ENCODE data around the gene ZFYVE27. TPM values are rescaled to one million over a fixed set of nuclear protein-coding genes. Genes with fewer than 3 reads are reported as not detected.

The ZFYVE27 gene
- total RNA-seq, 1 experiment from 2014 or later = 31.7 TPM

DNA sequence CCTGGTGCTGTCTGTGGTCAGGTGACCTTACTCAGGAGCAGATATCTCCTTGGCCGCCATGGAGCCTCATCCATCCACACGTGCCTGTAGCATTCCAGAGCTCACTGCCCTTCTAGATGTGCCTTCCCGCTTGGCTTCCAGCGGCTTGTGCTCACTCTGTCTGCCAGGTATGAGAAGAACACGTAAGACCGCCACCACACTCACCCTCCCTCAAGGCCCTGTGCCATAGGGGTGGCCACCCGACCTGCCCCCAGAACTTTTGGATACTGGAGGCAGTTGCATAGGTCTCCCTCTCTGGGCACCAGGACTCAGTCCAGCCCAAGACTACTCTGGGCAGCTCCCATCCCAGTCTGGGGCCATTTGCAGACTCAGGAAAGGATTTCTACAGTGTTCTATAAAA is 19.3 kb upstream of the ZFYVE27 start:
- H3K4me3 ChIP-seq (ENCODE audit: low read depth, low read length, poor library complexity, severe bottlenecking) = no peak overlapping the region
- H3K36me3 ChIP-seq (ENCODE audit: insufficient read depth, low read length, poor library complexity, severe bottlenecking) = peaks cover 12% of the 10 kb centered on the region
- H3K9me3 ChIP-seq (ENCODE audit: low read depth, low read length, poor library complexity, severe bottlenecking) = no peaks in the 10 kb centered on the region
- H3K27ac ChIP-seq (ENCODE audit: low read depth, low read length, poor library complexity, severe bottlenecking) = no peak overlapping the region
- intact Hi-C loops (cut with micrococcal nuclease; ENCODE audit: unreplicated experiment) = no loop called here
- TF ChIP-seq, protein P1, sequence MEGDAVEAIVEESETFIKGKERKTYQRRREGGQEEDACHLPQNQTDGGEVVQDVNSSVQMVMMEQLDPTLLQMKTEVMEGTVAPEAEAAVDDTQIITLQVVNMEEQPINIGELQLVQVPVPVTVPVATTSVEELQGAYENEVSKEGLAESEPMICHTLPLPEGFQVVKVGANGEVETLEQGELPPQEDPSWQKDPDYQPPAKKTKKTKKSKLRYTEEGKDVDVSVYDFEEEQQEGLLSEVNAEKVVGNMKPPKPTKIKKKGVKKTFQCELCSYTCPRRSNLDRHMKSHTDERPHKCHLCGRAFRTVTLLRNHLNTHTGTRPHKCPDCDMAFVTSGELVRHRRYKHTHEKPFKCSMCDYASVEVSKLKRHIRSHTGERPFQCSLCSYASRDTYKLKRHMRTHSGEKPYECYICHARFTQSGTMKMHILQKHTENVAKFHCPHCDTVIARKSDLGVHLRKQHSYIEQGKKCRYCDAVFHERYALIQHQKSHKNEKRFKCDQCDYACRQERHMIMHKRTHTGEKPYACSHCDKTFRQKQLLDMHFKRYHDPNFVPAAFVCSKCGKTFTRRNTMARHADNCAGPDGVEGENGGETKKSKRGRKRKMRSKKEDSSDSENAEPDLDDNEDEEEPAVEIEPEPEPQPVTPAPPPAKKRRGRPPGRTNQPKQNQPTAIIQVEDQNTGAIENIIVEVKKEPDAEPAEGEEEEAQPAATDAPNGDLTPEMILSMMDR (conservative IDR thresholded peaks at IDR 0.05; ENCODE audit: low read depth, low read length) = no peak
- no peak for TF ChIP-seq EZH2 (IDR thresholded peaks at IDR 0.05; ENCODE audit: borderline replicate concordance, low read depth, low read length, poor library complexity, severe bottlenecking)
- CTCF ChIA-PET = interaction anchor here (0.5 kb wide), 1 partner anchor 12 kb away, joined by 3 read pairs; no protein-coding TSS in a partner anchor
- peaks cover 33% of the 10 kb centered on the region for H3K4me1 ChIP-seq (ENCODE audit: insufficient read depth, low read length, poor library complexity, severe bottlenecking)
- H3K27me3 ChIP-seq (replicated peaks; ENCODE audit: insufficient read depth, low read depth, low read length, poor library complexity) = no peaks in the 10 kb centered on the region
- DNase-seq (ENCODE audit: low spot score) = no peak
- POLR2A ChIA-PET (ENCODE audit: low non-redundant PET) = interaction anchor here (0.5 kb wide), 1 partner anchor 30 kb away, joined by 3 read pairs; the partner anchor contains the start of gene AVPI1
- no TSS peak for BruUV-seq (replicated peaks)

DNA sequence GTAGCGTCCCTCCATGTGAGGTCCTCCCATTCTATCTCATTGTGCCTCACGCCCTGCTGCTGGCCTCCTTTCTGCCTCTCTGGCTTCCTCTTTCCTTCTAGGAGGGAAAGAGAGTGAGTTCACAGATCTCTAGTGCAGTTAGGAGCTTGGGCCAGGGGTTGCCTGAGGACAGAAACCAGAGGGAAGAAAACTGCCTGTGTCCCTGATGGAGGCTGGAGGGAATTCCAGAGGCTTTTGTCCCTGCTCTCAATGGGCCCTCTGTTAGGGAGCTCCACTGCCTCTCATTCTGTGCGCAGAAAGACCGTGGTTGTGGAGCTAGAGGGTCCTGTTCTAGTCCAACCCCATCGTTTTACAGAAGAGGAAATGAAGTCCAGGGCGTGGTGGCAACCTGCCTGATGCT is 18.8 kb upstream of the ZFYVE27 start:
- intact Hi-C loops (cut with micrococcal nuclease; ENCODE audit: unreplicated experiment) = no loop called here
- Histone ChIP-seq H3K27ac (ENCODE audit: low read depth, low read length, poor library complexity, severe bottlenecking) (no peak overlapping the region), H3K27me3 (replicated peaks; ENCODE audit: insufficient read depth, low read depth, low read length, poor library complexity) (no peaks in the 10 kb centered on the region), H3K36me3 (ENCODE audit: insufficient read depth, low read length, poor library complexity, severe bottlenecking) (peaks cover 12% of the 10 kb centered on the region), H3K9me3 (ENCODE audit: low read depth, low read length, poor library complexity, severe bottlenecking) (no peaks in the 10 kb centered on the region), H3K4me1 (ENCODE audit: insufficient read depth, low read length, poor library complexity, severe bottlenecking) (peaks cover 28% of the 10 kb centered on the region), H3K4me3 (ENCODE audit: low read depth, low read length, poor library complexity, severe bottlenecking) (no peak overlapping the region)
- DNase-seq (ENCODE audit: low spot score) = no peak
- CTCF ChIA-PET = no interaction called here
- POLR2A ChIA-PET (ENCODE audit: low non-redundant PET) = no interaction called here
- no TSS peak for BruUV-seq (replicated peaks)
- TF ChIP-seq, protein P1 (conservative IDR thresholded peaks at IDR 0.05; ENCODE audit: low read depth, low read length) = no peak
- no peak for TF ChIP-seq EZH2 (IDR thresholded peaks at IDR 0.05; ENCODE audit: borderline replicate concordance, low read depth, low read length, poor library complexity, severe bottlenecking)

DNA sequence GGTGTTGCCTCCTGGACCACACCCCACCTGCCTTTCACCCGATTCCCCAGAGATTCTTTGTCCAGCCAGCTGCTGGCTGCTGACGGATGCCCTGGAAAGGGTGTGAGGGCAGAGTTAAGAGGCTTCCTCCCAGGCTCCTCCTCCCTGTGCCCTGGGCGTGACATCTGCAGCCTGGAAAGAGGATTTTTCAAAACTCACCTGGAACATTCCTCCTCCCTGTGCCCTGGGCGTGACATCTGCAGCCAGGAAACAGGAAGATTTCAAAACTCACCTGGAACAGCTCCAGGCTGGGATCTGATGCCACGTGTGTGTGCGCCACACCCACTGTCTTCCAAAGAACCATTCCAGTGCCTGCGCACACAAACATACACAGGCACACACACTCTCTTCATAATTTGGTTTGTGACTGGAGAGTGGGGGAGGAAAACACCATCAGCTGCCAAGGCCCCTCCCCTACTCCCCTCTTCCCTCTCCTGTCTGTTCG is 18.2 kb upstream of the ZFYVE27 start:
- peaks cover 27% of the 10 kb centered on the region for H3K4me1 ChIP-seq (ENCODE audit: insufficient read depth, low read length, poor library complexity, severe bottlenecking)
- no peaks in the 10 kb centered on the region for H3K27me3 ChIP-seq (replicated peaks; ENCODE audit: insufficient read depth, low read depth, low read length, poor library complexity)
- no peak overlapping the region for H3K27ac ChIP-seq (ENCODE audit: low read depth, low read length, poor library complexity, severe bottlenecking)
- ChIA-PET POLR2A (ENCODE audit: low non-redundant PET) (no interaction called here), CTCF (interaction anchor here (0.6 kb wide), 1 partner anchor 14 kb away, joined by 8 read pairs; no protein-coding TSS in a partner anchor)
- intact Hi-C loops (cut with micrococcal nuclease; ENCODE audit: unreplicated experiment) = no loop called here
- peaks cover 12% of the 10 kb centered on the region for H3K36me3 ChIP-seq (ENCODE audit: insufficient read depth, low read length, poor library complexity, severe bottlenecking)
- no peaks in the 10 kb centered on the region for H3K9me3 ChIP-seq (ENCODE audit: low read depth, low read length, poor library complexity, severe bottlenecking)
- H3K4me3 ChIP-seq (ENCODE audit: low read depth, low read length, poor library complexity, severe bottlenecking) = no peak overlapping the region
- DNase-seq (ENCODE audit: low spot score) = no peak
- BruUV-seq (replicated peaks) = no TSS peak
- no peak for TF ChIP-seq EZH2 (IDR thresholded peaks at IDR 0.05; ENCODE audit: borderline replicate concordance, low read depth, low read length, poor library complexity, severe bottlenecking)
- TF ChIP-seq, protein P1 (conservative IDR thresholded peaks at IDR 0.05; ENCODE audit: low read depth, low read length) = no peak

All from A673 (cell line).